A673 (cell line): Measurements from ENCODE around the gene PLLP.

ENCODE experiments used
- CTCF ChIP-seq: fragments of 300-800, 200-600 bp; sonication (generic); conservative IDR thresholded peaks from 2 replicates; pipeline ENCODE4 v1.5.1; 2017; ENCODE audit warnings: low read depth, mild to moderate bottlenecking, antibody characterized with exemption, low read length, moderate library complexity, mixed read lengths
- EZH2 ChIP-seq: fragments of 200-600 bp; sonication (generic); IDR thresholded peaks from 2 replicates; pipeline ENCODE4 v1.6.1; 2017; ENCODE audit warnings: borderline replicate concordance, low read depth, mild to moderate bottlenecking, mixed read lengths, antibody characterized with exemption, low read length; ENCODE audit not compliant: poor library complexity, severe bottlenecking

- TF ChIP-seq CTCF (no peak), EZH2 (no peak)
These were observed 12.5 kb downstream of the PLLP start for GRCh38 chr16:57271867-57272495.
